GM20431 (cell line): ENCODE data around the gene SCP2.

ENCODE experiments used
- in situ Hi-C: fragments of 300-500 bp; cut with MseI, MboI; formaldehyde crosslinking; loops from one replicate; pipeline ENCODE4 v1.15.0; 2020; ENCODE audit warnings: low sequenced_read_pairs; ENCODE audit not compliant: unreplicated experiment

Gene SCP2

DNA sequence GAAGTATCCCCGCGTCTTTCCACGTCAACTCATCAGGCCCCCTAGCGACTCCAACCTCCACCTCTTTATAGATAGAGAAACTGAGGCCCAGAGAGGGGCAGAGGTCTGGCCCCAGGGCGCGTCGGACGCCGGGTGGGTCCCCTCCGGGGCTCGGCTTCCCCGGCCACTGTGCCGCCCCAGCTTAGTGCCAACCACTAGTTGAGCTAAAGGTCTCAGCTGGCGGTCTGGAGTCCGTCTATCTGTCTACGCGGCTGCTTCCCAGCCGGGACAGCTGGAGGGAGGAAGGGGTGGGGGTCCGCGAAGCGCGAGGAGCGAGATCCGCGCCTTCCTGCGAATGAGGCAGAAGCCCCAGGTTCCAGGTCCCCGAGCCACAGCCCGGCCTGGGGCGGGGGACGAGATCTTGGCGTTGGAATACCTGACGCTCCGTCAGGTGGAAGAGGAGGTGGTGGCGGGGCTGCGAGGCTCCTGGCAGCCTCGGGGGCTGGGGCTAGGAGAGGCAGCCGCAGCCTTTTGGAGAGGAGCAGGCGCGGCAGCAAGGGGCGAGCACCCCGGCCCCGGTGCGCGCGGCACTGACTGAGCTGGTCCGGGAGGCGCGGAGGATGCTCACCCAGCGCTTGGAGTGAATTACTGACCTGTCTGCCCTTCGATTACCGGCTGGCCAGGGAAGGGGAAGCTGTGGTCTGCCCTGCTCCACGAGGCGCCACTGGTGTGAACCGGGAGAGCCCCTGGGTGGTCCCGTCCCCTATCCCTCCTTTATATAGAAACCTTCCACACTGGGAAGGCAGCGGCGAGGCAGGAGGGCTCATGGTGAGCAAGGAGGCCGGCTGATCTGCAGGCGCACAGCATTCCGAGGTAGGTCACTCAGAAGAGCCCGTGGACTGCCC lies 135.9 kb downstream of the SCP2 start:
- in situ Hi-C loops: no loop called here

DNA sequence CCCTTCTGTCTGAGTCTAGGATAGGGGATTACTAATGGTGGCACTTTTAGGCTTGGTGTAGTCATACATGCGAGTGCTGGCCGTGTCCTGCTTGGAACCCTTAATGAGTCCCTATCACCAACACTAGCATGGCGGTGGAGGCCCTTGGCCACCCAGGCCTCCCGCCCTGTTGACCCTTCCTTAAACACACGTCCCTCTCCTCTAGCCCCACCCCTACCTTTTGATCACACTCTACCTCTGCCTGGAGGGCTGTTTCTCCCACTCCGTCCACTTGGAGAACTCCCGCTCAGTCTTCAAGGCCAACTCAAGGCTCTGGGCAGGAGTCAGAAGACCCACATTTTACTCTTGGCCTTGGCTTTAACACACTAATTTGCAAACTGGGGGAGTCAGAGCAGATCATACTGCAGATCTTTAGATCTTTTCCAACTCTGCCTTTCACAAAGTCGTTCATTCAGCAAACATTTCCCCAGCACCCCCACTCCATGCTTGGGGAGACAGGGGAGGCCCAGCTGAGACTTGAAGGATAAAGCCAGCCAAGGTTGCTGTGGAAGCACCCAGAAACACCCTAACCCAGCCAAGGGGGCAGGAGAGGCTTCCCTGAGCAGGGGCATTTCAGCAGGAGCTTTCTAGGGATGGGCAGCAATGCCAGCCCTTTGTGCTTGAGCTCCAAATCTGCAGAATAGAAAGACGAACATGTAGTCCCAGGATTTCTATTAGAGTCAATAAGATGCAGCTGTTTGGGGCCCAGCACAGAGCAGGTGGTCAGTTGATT lies 136.9 kb downstream of the SCP2 start:
- in situ Hi-C loops: no loop called here

DNA sequence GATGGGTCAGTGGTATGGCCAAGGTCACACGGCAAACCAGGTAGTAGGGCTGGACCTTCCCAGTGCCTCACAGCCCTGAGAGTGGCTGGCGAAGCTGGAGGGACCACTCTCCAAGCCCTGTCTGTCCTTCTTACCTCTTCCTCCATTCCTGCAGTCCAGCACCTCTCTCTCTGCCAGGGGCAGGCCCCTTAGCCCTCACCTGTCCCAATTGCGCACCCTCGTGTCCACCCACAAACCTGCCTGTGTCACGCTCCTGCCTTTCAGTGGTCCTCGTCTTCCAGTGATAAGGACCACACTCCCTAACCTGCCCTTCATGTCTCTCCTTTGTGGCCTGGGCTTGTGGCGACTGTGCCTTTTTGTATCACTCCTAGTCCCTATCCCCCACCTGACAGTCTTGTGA lies 138.3 kb downstream of the SCP2 start:
- in situ Hi-C loops: no loop called here

DNA sequence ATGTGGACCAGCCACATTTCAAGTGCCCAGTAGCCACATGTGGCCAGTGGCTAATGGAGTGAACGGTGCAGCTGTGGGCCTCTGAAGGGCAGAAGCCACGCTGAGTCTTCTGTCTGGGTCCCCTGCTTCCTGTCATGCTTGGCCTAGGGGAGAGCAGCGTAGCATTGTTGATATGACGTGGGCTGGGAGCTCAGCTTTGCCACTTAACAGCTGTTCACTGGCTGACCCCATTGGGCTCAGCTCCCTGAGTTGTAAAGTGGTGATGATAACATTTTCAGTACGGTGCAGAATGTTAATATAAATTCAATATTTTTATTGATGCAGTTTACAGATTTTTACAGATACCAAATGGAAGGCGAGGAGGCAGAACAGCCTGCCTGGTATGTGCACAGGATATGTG lies 139.4 kb downstream of the SCP2 start:
- in situ Hi-C loops: no loop called here

DNA sequence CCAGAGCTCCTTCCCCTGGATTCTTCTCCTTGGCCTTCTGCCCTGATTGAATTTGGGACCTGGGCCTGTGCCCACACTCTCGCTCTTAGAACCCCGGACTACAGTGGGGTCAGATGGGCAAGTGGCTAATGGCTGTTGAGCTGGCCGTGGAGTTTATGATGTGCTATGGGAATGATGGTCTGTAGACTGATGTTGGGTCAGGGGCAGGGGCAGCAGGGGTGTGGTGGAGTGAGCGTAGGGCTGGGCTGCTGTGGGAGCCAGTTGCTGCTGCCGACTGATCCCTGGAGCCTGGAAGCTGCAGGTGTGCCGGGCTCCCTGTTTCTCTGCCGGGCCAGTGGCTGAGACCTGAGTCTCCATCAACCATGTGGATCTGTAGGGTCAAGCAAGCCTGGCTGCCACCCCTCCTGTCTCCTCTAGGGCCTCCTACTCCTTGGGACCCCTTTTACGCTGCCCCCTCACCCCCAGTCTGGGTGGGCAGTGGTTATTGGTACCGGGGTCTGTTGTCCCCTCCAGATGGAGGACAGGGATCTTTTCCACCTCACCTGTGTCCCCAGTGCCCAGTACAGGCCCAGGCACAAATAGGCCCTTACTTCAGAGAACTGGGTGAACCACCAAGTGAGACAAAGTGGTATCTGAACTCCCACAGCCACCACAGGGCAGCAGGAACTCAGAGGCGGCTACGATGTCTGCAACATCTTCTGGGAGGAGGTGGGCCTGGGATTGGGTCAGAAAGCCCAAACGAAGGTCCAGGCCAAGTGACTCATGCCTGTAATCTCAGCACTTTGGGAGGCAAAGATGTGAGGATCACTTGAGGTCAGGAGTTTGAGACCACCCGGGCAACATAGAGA lies 140.0 kb downstream of the SCP2 start:
- in situ Hi-C loops: no loop called here

DNA sequence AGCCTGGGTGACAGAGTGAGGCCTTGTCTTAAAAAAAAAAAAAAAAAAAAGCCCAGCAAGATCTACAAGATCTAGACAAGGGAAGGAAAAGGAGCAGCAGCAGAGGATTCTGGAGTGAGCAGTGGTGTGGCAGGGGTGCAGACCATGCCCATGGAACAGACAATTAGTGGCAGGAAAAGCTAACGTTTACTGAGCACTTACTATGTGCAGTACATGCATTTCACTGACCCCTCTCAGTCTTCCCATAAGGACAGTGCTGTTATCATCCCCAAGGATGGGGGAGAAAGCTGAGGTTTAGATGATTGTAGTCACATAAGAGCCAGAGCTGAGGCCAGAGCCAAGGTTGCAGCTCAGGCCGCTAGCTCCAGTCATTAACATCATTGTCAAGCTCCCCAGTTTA lies 140.8 kb downstream of the SCP2 start:
- in situ Hi-C loops: no loop called here

DNA sequence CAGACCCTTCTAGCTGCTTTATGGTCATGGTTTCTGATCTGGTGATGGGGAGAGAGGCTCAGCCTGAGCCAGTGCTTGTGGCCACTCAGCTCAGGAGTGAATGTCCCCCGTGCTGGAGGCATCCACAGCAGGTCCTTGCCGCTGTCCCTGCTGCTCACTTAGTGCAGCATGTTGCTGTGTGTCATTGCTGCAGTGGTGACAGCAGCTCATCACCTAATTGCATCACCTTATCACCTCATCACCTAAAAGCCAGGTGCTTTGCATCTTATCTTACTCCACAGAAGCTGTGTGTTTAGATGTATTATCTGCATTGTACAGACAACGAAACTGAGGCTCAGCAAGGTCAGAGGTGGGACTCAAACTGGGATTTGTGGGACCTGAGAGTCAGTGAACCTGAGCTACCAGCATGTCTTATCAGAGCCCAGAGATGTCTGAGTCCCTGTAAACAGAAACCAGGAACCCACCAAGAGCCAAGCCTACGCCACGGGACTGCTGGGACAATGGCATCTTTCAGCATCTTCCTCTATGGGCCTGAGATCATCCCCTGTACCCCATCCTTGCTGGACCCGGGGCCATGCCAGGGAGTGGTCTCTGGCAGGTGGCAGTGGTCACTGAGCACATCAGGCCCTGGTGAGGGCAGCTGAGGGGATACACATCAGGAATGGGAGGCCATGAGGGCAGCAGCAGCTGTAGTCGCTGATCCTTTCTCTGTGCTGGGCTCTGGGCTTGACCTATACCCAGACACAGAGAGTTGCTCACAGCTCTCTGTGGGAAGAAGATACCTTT lies 141.4 kb downstream of the SCP2 start:
- in situ Hi-C loops: no loop called here

DNA sequence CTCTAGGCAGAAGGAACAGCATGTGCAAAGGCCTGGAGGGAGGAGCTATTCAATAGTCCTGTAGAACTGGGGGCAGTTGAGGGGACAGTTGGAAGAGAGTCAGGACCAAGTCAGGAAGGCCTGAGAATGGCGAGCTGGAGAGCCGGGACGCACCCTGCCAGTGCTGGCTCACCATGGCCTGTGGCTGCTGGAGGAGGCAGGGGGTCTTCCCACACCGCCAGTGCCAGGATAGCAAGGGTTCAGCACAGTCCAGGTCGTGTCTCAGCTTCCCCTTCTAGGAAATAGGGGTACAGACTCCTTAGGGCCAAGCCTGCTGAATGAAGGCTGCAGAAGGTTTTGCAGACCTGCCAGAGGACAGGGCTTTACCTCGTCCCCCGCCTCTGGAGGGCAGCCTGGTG lies 142.2 kb downstream of the SCP2 start:
- in situ Hi-C loops: no loop called here

DNA sequence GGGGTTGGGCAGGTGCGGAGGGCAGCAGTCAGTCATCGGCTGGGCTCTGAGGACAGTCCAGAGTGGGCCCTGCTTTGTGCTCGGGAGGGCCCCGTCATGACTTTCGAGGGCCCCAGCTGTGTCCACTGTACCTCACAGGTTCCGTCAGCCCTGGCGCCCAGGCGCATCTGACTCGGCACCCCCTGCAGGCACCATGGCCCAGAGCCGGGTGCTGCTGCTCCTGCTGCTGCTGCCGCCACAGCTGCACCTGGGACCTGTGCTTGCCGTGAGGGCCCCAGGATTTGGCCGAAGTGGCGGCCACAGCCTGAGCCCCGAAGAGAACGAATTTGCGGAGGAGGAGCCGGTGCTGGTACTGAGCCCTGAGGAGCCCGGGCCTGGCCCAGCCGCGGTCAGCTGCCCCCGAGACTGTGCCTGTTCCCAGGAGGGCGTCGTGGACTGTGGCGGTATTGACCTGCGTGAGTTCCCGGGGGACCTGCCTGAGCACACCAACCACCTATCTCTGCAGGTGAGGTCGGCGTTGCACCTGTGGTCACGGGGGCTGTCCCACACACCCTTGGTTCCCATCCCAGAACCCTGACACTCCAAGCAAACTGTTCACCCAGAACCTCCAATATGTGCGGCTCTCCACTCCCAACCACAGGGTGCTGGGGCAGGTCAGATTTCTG lies 142.7 kb downstream of the SCP2 start:
- in situ Hi-C loops: no loop called here

DNA sequence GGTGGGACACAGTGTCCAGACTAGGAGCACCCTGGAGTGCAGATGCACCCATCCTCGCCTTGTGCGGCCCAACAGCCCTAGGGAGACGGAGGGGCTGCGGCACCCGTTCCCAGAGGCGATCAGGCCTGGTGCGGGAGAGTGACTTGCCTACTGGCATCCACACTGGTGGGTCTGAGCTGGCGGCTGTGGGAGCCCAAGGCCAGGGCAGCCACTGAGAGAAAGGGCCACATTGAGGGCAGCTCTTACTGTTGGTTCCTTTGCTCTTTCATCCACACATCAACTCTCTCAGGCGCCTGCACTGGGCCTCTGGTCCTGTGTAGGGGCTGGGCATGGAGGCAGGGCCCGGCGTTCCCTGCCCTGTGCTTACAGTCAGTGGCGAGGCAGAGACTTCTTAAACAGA lies 143.5 kb downstream of the SCP2 start:
- in situ Hi-C loops: no loop called here

DNA sequence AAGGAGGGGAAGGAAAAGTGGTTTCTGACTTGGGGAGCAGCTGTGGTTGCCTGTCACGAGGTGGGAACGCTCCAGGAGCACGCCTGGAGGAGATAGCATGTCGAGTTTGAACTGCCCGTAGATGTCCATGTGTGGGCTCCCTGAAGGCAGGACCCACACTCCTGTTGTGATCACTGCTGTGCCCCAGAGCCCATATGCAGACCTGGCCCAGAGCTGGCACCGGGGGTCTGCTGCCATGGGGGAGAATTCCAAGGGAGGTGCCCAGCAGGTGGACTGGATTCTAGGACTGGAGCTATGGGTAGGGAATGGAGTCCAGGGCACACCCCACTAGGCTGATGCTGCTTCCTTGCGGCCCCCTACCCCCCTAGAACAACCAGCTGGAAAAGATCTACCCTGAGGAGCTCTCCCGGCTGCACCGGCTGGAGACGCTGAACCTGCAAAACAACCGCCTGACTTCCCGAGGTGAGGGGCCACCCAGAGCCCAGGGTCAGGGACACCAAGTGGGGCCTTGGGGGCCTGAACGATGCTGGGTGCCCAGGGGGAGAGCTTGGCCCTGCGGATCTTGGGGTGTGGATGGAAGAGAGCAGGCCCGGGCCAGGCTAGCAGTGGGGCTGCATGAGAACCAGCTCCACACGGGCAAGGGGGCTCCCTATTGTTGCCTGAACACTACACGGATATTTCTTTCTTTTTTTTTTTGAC lies 144.2 kb downstream of the SCP2 start:
- in situ Hi-C loops: no loop called here

DNA sequence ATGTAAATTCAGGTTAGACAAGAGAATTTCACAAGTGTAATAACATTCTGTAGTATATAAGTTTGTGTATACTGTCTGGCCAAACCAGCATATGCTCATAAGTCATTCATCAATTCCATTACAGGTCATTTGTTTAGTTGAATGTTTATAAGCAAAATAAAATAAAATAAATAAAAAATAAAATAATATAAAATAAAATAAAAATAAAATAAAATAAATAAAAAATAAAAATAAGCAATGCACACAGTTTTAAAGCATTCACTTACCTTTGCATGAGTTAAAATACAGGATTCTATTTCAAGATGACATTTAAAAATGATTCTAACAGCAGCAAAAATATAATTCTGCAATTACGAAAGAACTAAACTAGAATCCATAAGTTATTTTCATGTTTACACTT lies 144.8 kb downstream of the SCP2 start:
- in situ Hi-C loops: no loop called here

DNA sequence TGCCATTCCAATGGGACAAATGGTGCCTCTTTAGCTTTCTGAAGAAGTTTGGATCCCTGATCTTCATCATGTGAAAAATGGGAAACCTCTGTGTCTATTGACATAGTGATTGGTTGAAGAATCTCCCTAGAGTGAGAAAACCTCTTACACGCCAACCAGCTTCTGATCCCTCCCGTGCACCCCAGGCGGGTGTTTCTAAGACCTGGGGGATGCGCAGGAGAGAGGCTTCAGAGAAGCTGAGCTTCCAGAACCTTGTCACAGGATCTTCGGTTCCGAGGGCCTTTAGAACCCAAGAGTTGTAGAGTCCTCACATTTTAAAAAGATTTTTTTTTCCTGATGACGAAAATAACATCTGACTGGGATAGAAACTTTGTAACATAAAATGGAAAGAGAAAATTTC lies 146.2 kb downstream of the SCP2 start:
- in situ Hi-C loops: no loop called here

DNA sequence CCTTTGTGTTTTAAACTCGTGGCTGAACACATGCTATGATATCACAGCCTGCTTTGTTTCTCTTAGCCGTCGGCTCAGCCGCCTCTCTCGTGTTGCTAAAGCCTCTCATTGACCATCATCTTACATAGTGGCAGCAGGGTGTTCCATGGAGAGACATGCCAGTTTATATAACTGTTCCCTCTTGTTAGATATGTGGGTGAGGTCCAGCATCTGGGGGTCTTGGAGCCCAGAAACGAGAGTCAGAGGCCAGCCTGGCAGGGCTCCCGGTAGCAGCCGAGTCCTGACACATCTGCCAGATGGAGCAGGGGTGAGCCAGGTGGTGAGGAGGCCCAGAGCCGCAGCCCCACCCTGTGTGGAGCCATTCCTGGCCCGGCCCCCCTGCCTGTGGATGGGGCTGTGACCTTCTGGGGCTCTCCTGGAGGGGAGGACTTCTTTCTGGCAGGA lies 146.8 kb downstream of the SCP2 start:
- in situ Hi-C loops: no loop called here

DNA sequence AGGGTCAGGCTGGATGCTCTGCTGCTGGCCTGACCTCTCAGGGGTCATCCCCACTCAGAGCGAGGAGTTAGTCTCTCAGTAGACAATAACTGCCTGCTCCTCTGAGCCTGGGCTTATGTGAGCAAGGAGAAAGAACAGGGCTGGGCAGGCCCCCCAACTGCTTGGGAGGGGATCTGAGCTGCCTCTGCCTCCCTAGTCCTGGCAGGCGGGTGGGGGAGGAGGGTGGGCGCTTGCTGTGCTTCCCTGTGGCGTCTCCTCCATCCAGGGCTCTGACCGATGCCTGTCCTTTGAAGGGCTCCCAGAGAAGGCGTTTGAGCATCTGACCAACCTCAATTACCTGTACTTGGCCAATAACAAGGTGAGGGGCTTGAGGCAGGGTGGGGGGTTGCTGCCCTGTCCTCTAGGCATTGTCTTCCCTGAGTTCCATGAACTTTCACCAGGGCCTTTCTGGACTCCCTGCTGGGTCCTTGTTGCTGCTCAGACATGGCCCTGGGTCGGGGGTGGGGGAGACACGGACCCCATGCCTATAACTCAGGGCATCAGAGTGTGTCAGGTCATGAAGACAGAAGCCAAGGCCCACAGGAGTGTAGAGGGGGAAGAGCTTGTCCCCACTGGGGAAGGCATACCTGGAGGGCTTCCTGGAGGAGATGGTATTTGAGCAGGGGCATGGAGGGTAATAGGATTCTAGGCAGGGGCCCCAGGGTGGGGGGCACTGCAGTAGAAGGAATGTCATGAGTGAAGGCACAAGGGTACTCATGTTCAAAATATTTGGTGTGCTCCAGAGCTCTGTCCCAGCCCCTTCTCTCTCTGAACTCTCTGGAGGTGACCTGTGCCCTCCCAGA lies 147.5 kb downstream of the SCP2 start:
- in situ Hi-C loops: no loop called here

DNA sequence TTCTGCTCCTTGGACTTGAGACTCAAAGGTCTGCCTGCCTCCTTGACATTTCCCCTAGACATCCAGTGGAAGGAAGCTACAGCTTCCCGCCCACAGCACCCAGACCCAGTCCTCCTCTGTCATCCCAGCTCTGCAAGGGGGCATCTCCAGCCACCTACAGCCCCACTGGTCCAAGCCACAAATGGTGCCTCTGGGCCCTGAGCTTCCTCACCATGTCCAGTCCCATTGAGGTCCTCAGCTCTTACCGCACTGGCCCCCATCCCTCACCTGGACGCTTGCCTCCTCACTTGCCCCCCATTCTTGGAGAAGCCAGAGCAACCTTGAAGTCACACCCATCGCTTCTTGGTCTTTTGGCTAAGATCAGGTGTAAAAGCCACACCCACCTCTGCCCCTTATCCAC lies 148.1 kb downstream of the SCP2 start:
- in situ Hi-C loops: no loop called here

DNA sequence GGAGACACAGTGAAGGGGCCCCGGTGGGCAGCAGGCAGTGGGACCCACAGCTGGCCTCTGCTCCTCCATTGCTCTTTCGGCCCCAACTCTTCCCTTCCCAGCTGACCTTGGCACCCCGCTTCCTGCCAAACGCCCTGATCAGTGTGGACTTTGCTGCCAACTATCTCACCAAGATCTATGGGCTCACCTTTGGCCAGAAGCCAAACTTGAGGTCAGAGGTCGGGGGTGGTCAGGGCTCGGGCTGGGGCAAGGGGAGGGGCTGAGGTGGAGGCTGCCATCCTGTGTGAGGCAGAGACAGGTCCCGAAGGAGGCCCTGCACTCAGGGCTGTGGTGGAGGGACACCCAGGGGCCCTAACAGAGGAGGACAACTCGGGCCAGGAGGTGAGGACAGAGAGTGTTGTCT lies 148.7 kb downstream of the SCP2 start:
- in situ Hi-C loops: no loop called here

DNA sequence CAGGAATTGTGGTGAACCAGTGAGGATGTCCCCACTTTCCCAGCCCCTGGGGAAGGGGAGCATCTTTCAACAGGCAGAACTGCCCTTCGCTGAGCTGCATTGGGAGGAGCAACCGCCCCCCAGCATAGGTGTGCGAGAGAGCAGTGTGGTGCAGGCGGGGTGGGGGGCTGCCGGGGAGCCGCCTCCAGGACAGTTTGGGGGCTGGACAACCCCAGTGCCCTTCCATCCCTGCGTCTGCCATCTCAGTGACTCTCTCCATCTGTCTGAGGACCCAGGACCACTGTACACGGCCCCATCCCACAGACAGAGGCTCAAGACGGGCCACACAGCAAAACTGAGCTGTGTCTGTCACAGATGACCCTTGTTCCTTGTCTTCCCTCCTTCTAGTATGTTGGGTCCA lies 149.1 kb downstream of the SCP2 start:
- in situ Hi-C loops: no loop called here
